Measurements from ENCODE around the gene ASPSCR1.

ASPSCR1 gene

GRCh38 chr17:82013772-82014321 lies 36.4 kb downstream of the ASPSCR1 start:
- DNase-seq, result no peak

- DNase-seq, result no peak
Measured at GRCh38 chr17:82014432-82014831, 37.0 kb downstream of the ASPSCR1 start.

- DNase-seq, result no peak
Measured at GRCh38 chr17:82014971-82015310, 37.5 kb downstream of the ASPSCR1 start.

- DNase-seq, result no peak
Measured at GRCh38 chr17:82015311-82015971, 38.0 kb downstream of the ASPSCR1 start.

GRCh38 chr17:82016061-82016874 lies 38.8 kb downstream of the ASPSCR1 start:
- no peak for DNase-seq

GRCh38 chr17:82016875-82017459 lies 39.5 kb downstream of the ASPSCR1 start:
- DNase-seq, result no peak

GRCh38 chr17:82017612-82018151 lies 40.3 kb downstream of the ASPSCR1 start:
- no peak for DNase-seq

GRCh38 chr17:82018152-82018988 lies 40.9 kb downstream of the ASPSCR1 start:
- no peak for DNase-seq

- no peak for DNase-seq
Measured at GRCh38 chr17:82018989-82019689, 41.7 kb downstream of the ASPSCR1 start.

- DNase-seq, result no peak
Measured at GRCh38 chr17:82019690-82020571, 42.5 kb downstream of the ASPSCR1 start.

- no peak for DNase-seq
Measured at GRCh38 chr17:82020572-82021106, 43.2 kb downstream of the ASPSCR1 start.

GRCh38 chr17:82021107-82021899 lies 43.9 kb downstream of the ASPSCR1 start:
- peak; percentile 26 for DNase-seq

GRCh38 chr17:82021900-82022309 lies 44.5 kb downstream of the ASPSCR1 start:
- DNase-seq, result no peak

GRCh38 chr17:82022310-82022980 lies 45.0 kb downstream of the ASPSCR1 start, which contains the start of gene CENPX:
CENPX (minus strand) TSS chr17:82022878; CDS start chr17:82022861, 17 bp downstream.
- DNase-seq, result no peak

- peak; percentile 97 for DNase-seq
Measured at GRCh38 chr17:82022981-82023446, 45.6 kb downstream of the ASPSCR1 start, which contains the start of gene LRRC45. LRRC45 (plus strand) TSS chr17:82023305; CDS start chr17:82023644, 339 bp downstream.

- no peak for DNase-seq
Measured at GRCh38 chr17:82023447-82024241, 46.2 kb downstream of the ASPSCR1 start.

- no peak for DNase-seq
Measured at GRCh38 chr17:82024859-82025258, 47.4 kb downstream of the ASPSCR1 start.

Measured in NCI-H2029 (cell line).